Endothelial cell of umbilical vein (primary cell): ENCODE data around the gene THEMIS. TPM values are rescaled to one million over a fixed set of nuclear protein-coding genes. Genes with fewer than 3 reads are reported as not detected.

Experiments
- BruUV-seq: library from RNA; stranded (reverse); fragments of 400-500 nt; replicated peaks from 2 replicates; lab custom pipeline; 2021; lab: Mats Ljungman, UMichigan
- CTCF ChIA-PET: fragments of 300-600, 350-600 bp; sonication (Branson Sonifier 250); formaldehyde crosslinking; loops from one replicate; lab custom pipeline; 2021; ENCODE audit warnings: antibody characterized with exemption, inconsistent platforms; lab: Charles Lee
- POLR2A ChIA-PET: fragments of 300-600, 350-600 bp; sonication (Branson Sonifier 250); formaldehyde crosslinking; loops from one replicate; lab custom pipeline; 2021; ENCODE audit warnings: antibody characterized with exemption, inconsistent platforms; lab: Charles Lee
- DNase-seq: peaks from one replicate; pipeline ENCODE4 v3.0.0-alpha.2; 2011; ENCODE audit warnings: low read depth, low spot score
- FAIRE-seq: peaks from 2 replicates; lab custom pipeline; 2011; peaks lifted over from hg19 to GRCh38; lab: Jason Lieb, UNC
- H2AFZ ChIP-seq: 2 replicates; pipeline ENCODE4 v1.6.0; 2012; ENCODE audit warnings: low read depth, low read length, control low read depth, inconsistent platforms
- H3K27ac ChIP-seq: 2 replicates; pipeline ENCODE4 v1.5.1; 2011; ENCODE audit warnings: low read depth, mild to moderate bottlenecking, control low read depth, low read length, moderate library complexity; ENCODE audit not compliant: insufficient read depth
- H3K27me3 ChIP-seq, 2 experiments: 2 replicates each; pipeline versions ENCODE4 v1.6.0 to v1.6.1; 2011; ENCODE audit warnings: low read length in 2 of 2, mixed read lengths in 1 of 2; ENCODE audit not compliant: control insufficient read depth in 2 of 2, insufficient read depth in 2 of 2
- H3K36me3 ChIP-seq, 2 experiments: 2 replicates in 1 of 2; 3 replicates in 1 of 2; pipeline ENCODE4 v1.5.1; 2011; ENCODE audit warnings: low read length in 2 of 2, mild to moderate bottlenecking in 1 of 2, moderate library complexity in 1 of 2; ENCODE audit not compliant: control insufficient read depth in 2 of 2, insufficient read depth in 2 of 2; ENCODE audit errors: extremely low read depth in 1 of 2
- H3K4me1 ChIP-seq: 3 replicates; pipeline ENCODE4 v1.5.1; 2011; ENCODE audit warnings: mild to moderate bottlenecking, low read length; ENCODE audit not compliant: control insufficient read depth, insufficient read depth; ENCODE audit errors: extremely low read depth
- H3K4me2 ChIP-seq: 2 replicates; pipeline ENCODE4 v1.6.1; 2011; ENCODE audit warnings: low read length, control low read depth, mixed read lengths; ENCODE audit not compliant: insufficient read depth
- H3K4me3 ChIP-seq, 3 experiments: fragments of 200-600 bp in 1 of 3; sonication (generic), shearing (Covaris generic) in 1 of 3; replicated peaks in 1 of 3; 2 replicates each; pipeline ENCODE4 v1.5.1; 2011 to 2016; ENCODE audit warnings: control low read depth in 3 of 3, low read length in 3 of 3, mild to moderate bottlenecking in 2 of 3, inconsistent platforms in 1 of 3, low read depth in 1 of 3, moderate library complexity in 1 of 3; ENCODE audit not compliant: insufficient read depth in 1 of 3
- H3K79me2 ChIP-seq: 2 replicates; pipeline ENCODE4 v1.6.0; 2012; ENCODE audit warnings: low read length, inconsistent platforms; ENCODE audit not compliant: control insufficient read depth, insufficient read depth
- H3K9ac ChIP-seq: replicated peaks from 2 replicates; pipeline ENCODE3; 2011; ENCODE audit warnings: low read length, control low read depth; ENCODE audit not compliant: insufficient read depth; ENCODE audit errors: extremely low read depth
- H3K9me1 ChIP-seq: replicated peaks from 3 replicates; pipeline ENCODE4 v1.6.0; 2011; ENCODE audit warnings: mild to moderate bottlenecking, low read length; ENCODE audit not compliant: control insufficient read depth, insufficient read depth; ENCODE audit errors: extremely low read depth
- H3K9me3 ChIP-seq: replicated peaks from 2 replicates; pipeline ENCODE4 v1.5.1; 2012; ENCODE audit warnings: low read length, inconsistent platforms; ENCODE audit not compliant: control insufficient read depth, insufficient read depth
- H4K20me1 ChIP-seq: replicated peaks from 2 replicates; pipeline ENCODE3; 2011; ENCODE audit warnings: mild to moderate bottlenecking, low read length; ENCODE audit not compliant: control insufficient read depth, insufficient read depth; ENCODE audit errors: extremely low read depth
- EZH2 ChIP-seq: IDR thresholded peaks from 2 replicates; pipeline ENCODE4 v1.6.1; 2012; ENCODE audit warnings: borderline replicate concordance, low read depth, mild to moderate bottlenecking, moderate library complexity, low read length, inconsistent platforms; ENCODE audit not compliant: severe bottlenecking
- FOS ChIP-seq: IDR thresholded peaks from 2 replicates; pipeline ENCODE4 v1.6.1; 2011; ENCODE audit warnings: mild to moderate bottlenecking, low read length, moderate library complexity, borderline replicate concordance; ENCODE audit not compliant: insufficient read depth
- GATA2 ChIP-seq: IDR thresholded peaks from 2 replicates; pipeline ENCODE4 v1.7.0; 2011; ENCODE audit warnings: low read depth, mild to moderate bottlenecking, moderate library complexity, mixed read lengths, low read length; ENCODE audit not compliant: insufficient read length, insufficient read depth
- JUN ChIP-seq: IDR thresholded peaks from 2 replicates; pipeline ENCODE4 v1.6.1; 2011; ENCODE audit warnings: borderline replicate concordance, low read depth; ENCODE audit not compliant: insufficient read length, insufficient read depth
- MYC ChIP-seq: IDR thresholded peaks from one replicate; pipeline ENCODE4 v1.6.1; 2011; ENCODE audit warnings: mild to moderate bottlenecking, low read depth, low read length
- POLR2A ChIP-seq: IDR thresholded peaks from 2 replicates; pipeline ENCODE4 v1.6.1; 2012; ENCODE audit warnings: low read depth, mild to moderate bottlenecking, control low read depth, low read length
- POLR2AphosphoS5 ChIP-seq: IDR thresholded peaks from 2 replicates; pipeline ENCODE4 v1.6.1; 2012; ENCODE audit warnings: low read depth, mild to moderate bottlenecking, control low read depth, low read length, moderate library complexity; ENCODE audit not compliant: insufficient read depth
- dilution Hi-C: fragments of 300-500 bp; cut with MboI; formaldehyde crosslinking; loops from one replicate; pipeline ENCODE4 v1.15.0; 2019; ENCODE audit warnings: low sequenced_read_pairs; ENCODE audit not compliant: extremely low pct_ligation_motif_present
- intact Hi-C: fragments of 100-400 bp; cut with micrococcal nuclease; formaldehyde crosslinking; loops from one replicate; pipeline ENCODE4 v1.10.0; 2022
- polyA plus RNA-seq, 4 experiments: library from polyadenylated mRNA; depleted of rRNA in 3 of 4; stranded (reverse) in 3 of 4; unstranded in 1 of 4; fragments of >200 nt; gene quantifications; 2 replicates each; pipeline versions ENCODE4 v1.2.1 to v1.2.3, GENCODE V29; 2011 to 2012; ENCODE audit warnings: missing spikeins in 1 of 4
- total RNA-seq: library from RNA; stranded (reverse); gene quantifications from 2 replicates; pipeline ENCODE4 v1.2.3, GENCODE V29; 2021
- TF ChIP-seq, protein P1 (sequence below), 2 donors: IDR thresholded peaks; 1 replicate in 1 of 2; 2 replicates in 1 of 2; pipeline ENCODE4 v1.5.1; 2011; ENCODE audit warnings: low read length in 2 of 2, mild to moderate bottlenecking in 2 of 2, moderate library complexity in 2 of 2, control low read depth in 1 of 2, inconsistent platforms in 1 of 2, low read depth in 1 of 2; ENCODE audit not compliant: insufficient read depth in 1 of 2; ENCODE audit errors: extremely low read depth in 1 of 2
- TF ChIP-seq, protein P2 (sequence below): IDR thresholded peaks from 2 replicates; pipeline ENCODE4 v1.6.1; 2011; ENCODE audit not compliant: insufficient read depth, insufficient read length

THEMIS gene
- total and polyA plus RNA-seq, 2 donors (not counting 3 experiments of a cell fraction or from before 2014, with no cell fraction given), result not detected

DNA sequence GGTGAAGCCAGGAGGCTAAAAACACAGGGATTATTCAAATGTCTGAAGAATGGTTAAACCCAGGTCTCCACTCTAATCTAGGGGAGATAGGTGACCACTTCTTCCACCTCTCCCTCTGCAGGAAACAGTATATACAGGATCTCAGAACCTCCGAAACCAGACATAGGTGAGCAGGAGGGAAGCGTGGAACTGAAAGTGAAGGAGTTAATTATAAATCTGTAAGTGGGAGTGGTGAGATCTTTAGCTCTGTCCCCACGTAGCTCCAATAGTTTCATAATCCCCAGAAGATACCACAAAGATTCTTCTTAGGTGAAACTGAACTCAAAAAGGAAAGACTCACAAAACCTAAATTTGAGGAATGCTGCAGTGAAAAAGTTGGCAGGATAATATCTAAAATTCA is 76.8 kb downstream of the THEMIS start:
- H2AFZ ChIP-seq, result no peak overlapping the region
- H3K9me3 ChIP-seq, result no peaks in the 10 kb centered on the region
- ChIA-PET POLR2A (interaction anchor here (0.7 kb wide), 1 partner anchor 1284 kb away, joined by 3 read pairs; no protein-coding TSS in a partner anchor), CTCF (no interaction called here)
- H3K4me2 ChIP-seq, result no peak overlapping the region
- peaks cover 2 to 19% of the 10 kb centered on the region in 2 experiments for H3K27me3 ChIP-seq
- H3K4me1 ChIP-seq, result no peaks in the 10 kb centered on the region
- BruUV-seq, result no TSS peak
- H3K27ac ChIP-seq, result no peak overlapping the region
- H4K20me1 ChIP-seq, result no peaks in the 10 kb centered on the region
- dilution Hi-C loops, result no loop called here
- H3K36me3 ChIP-seq, result no peaks in the 10 kb centered on the region
- no peaks in the 10 kb centered on the region for H3K79me2 ChIP-seq
- no peaks in the 10 kb centered on the region for H3K9me1 ChIP-seq
- intact Hi-C loops, result no loop called here
- FAIRE-seq (no peak), DNase-seq (no peak)
- no peak overlapping the region for H3K9ac ChIP-seq
- TF ChIP-seq, protein P1, sequence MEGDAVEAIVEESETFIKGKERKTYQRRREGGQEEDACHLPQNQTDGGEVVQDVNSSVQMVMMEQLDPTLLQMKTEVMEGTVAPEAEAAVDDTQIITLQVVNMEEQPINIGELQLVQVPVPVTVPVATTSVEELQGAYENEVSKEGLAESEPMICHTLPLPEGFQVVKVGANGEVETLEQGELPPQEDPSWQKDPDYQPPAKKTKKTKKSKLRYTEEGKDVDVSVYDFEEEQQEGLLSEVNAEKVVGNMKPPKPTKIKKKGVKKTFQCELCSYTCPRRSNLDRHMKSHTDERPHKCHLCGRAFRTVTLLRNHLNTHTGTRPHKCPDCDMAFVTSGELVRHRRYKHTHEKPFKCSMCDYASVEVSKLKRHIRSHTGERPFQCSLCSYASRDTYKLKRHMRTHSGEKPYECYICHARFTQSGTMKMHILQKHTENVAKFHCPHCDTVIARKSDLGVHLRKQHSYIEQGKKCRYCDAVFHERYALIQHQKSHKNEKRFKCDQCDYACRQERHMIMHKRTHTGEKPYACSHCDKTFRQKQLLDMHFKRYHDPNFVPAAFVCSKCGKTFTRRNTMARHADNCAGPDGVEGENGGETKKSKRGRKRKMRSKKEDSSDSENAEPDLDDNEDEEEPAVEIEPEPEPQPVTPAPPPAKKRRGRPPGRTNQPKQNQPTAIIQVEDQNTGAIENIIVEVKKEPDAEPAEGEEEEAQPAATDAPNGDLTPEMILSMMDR (IDR thresholded peaks at IDR 0.05; ENCODE audit: extremely low read depth in 1 of 2, insufficient read depth in 1 of 2, low read depth in 1 of 2, low read length in 2 of 2), result no peak
- TF ChIP-seq POLR2AphosphoS5, result no peak
- TF ChIP-seq GATA2, result no peak
- TF ChIP-seq POLR2A, result no peak
- TF ChIP-seq JUN, result no peak
- TF ChIP-seq MYC, result no peak
- no peak for TF ChIP-seq EZH2
- TF ChIP-seq, protein P2, sequence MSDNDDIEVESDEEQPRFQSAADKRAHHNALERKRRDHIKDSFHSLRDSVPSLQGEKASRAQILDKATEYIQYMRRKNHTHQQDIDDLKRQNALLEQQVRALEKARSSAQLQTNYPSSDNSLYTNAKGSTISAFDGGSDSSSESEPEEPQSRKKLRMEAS, result no peak
- no peak for TF ChIP-seq FOS
- no peak overlapping the region for H3K4me3 ChIP-seq
